ENCODE data around the gene AMBRA1.

GRCh38 chr11:46505741-46506482 is 87.9 kb downstream of the AMBRA1 start:
- TF ChIP-seq CTCF (IDR thresholded peaks at IDR 0.05) (no peak), POLR2AphosphoS5 (IDR thresholded peaks at IDR 0.05) (no peak), POLR2A (IDR thresholded peaks at IDR 0.05) (no peak)

Data from breast epithelium (tissue), 3 donors.